Duodenal mucosa (tissue), 2 donors: ENCODE data around the gene MGAT4A.

Experiments
- H3K27ac ChIP-seq: one replicate; pipeline ENCODE4 v1.7.0; 2013; ENCODE audit warnings: low read depth, low read length
- H3K27me3 ChIP-seq, 2 donors: one replicate each; pipeline ENCODE4 v1.7.0; 2013; ENCODE audit warnings: low read length in 2 of 2, control low read depth in 1 of 2; ENCODE audit not compliant: insufficient read depth in 2 of 2, control insufficient read depth in 1 of 2
- H3K36me3 ChIP-seq, 2 donors: one replicate each; pipeline ENCODE4 v1.7.0; 2013; ENCODE audit warnings: low read length in 2 of 2, control low read depth in 1 of 2; ENCODE audit not compliant: insufficient read depth in 2 of 2, control insufficient read depth in 1 of 2
- H3K4me1 ChIP-seq, 2 donors: one replicate each; pipeline ENCODE4 v1.7.0; 2013; ENCODE audit warnings: low read length in 2 of 2, control low read depth in 1 of 2; ENCODE audit not compliant: insufficient read depth in 2 of 2, control insufficient read depth in 1 of 2
- H3K4me3 ChIP-seq, 2 donors: one replicate each; pipeline ENCODE4 v1.7.0; 2013; ENCODE audit warnings: low read length in 2 of 2, low read depth in 1 of 2
- H3K9ac ChIP-seq, 2 donors: one replicate each; pipeline ENCODE4 v1.7.0; 2013; ENCODE audit warnings: low read length in 2 of 2, low read depth in 1 of 2
- H3K9me3 ChIP-seq, 2 donors: one replicate each; pipeline ENCODE4 v1.7.0; 2013; ENCODE audit warnings: low read length in 2 of 2, control low read depth in 1 of 2; ENCODE audit not compliant: control insufficient read depth in 1 of 2

The MGAT4A gene

DNA sequence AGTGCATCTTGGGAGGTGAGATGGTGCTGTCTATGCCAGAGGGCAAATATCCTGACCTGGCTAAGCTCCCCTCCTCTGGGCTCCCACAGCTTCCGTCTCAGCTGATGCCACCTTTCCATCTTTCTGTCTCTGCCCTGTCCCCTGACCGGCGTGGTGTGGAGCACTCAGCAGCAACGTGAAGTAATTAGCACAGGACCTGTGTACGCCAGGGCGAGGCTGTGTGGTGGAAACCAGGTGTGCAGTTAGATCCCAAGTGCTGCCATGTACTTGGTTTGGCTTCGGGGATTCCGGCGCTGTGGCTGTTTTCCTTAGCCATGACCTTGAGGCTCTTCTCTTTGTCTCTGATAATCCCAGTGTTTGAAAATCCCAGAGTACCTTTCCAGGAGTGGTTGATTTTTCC lies 159.1 kb downstream of the MGAT4A start:
- H3K36me3 ChIP-seq, result peaks cover 29 to 85% of the 10 kb centered on the region in 2 donors
- H3K27me3 ChIP-seq, result no peaks in the 10 kb centered on the region
- no peak overlapping the region for H3K27ac ChIP-seq
- H3K9ac ChIP-seq, result no peak overlapping the region
- H3K4me3 ChIP-seq, result no peak overlapping the region
- H3K4me1 ChIP-seq, result no peaks in the 10 kb centered on the region
- H3K9me3 ChIP-seq, result no peaks in the 10 kb centered on the region

DNA sequence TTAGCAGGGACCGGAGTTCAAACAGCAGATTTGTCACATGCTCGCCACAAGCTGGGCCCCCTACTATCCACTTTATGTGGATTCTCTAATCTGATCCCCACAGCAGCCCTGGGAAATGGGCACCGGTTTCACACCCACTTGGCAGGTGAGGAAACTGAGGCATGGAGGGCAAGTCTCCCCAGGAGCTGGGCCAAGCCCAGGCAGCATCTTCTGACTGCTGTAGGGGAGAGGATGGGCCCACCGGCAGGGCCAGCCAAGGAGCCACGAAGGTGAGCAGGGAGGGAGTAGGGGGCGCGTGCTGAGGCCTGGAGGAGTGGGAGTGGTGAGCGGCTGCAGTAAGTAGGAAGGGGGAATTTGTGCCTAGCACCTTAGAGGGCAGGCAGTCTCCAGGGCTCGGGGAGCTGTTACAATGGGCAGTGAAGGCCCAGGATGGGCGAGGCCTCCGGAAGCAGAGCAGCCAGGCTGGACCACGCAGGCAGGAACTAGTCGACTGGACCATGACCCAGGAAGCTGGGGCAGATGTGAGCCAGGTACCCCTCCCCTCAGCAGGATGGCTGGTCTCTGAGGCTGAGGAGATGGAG lies 159.7 kb downstream of the MGAT4A start:
- Histone ChIP-seq H3K4me1 (no peaks in the 10 kb centered on the region), H3K27me3 (no peaks in the 10 kb centered on the region), H3K9ac (no peak overlapping the region), H3K36me3 (peaks cover 33 to 85% of the 10 kb centered on the region in 2 donors), H3K9me3 (no peaks in the 10 kb centered on the region), H3K4me3 (no peak overlapping the region), H3K27ac (no peak overlapping the region)

DNA sequence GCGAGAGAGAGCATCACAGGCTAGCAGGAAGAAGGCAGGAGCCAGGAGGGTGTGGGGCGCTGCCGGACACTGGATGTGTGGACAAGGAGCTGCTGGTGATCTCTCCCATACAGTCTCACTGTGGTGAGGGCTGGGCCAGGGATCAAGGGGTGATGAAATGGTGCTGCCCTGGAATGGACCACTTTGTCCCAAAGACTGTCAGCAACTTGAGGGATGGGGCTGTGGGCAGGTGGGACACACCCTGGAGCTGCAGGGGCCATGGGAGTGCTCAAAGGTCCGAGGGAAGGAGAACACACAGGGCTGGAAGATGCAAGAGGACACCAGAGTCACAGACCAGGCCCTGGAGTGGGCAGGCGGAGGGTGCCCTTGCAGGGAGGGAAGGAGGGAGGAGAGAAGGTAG lies 160.6 kb downstream of the MGAT4A start:
- Histone ChIP-seq H3K4me1 (peaks cover 0 to under 1% of the 10 kb centered on the region in 2 donors), H3K9me3 (no peaks in the 10 kb centered on the region), H3K27me3 (no peaks in the 10 kb centered on the region), H3K4me3 (no peak overlapping the region), H3K36me3 (peaks cover 37 to 89% of the 10 kb centered on the region in 2 donors), H3K9ac (no peak overlapping the region), H3K27ac (no peak overlapping the region)

DNA sequence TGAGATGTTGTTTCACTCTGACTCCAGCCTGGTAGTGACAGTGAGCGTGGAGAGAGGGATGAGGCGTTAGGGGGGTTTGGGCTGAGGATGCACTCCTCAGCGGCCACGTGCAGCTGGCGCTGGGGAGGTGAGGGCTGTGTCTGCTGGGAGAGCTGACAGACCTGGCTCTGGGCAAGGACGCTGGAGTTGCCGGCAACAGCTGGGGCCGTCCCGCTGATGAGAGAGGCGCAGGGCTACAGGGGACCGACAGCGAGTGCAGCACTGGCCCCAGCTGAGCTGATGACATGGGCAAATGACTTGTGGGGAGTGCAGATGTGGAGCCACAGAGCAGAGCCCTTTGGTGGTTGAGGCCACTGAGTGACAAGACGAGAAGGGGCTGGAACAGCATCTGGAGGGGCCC lies 161.0 kb downstream of the MGAT4A start:
- H3K9me3 ChIP-seq, result no peaks in the 10 kb centered on the region
- no peak overlapping the region for H3K9ac ChIP-seq
- no peak overlapping the region for H3K4me3 ChIP-seq
- H3K27me3 ChIP-seq, result no peaks in the 10 kb centered on the region
- H3K27ac ChIP-seq, result no peak overlapping the region
- H3K36me3 ChIP-seq, result peaks cover 41 to 89% of the 10 kb centered on the region in 2 donors
- H3K4me1 ChIP-seq, result peaks cover 3 to 5% of the 10 kb centered on the region in 2 donors

DNA sequence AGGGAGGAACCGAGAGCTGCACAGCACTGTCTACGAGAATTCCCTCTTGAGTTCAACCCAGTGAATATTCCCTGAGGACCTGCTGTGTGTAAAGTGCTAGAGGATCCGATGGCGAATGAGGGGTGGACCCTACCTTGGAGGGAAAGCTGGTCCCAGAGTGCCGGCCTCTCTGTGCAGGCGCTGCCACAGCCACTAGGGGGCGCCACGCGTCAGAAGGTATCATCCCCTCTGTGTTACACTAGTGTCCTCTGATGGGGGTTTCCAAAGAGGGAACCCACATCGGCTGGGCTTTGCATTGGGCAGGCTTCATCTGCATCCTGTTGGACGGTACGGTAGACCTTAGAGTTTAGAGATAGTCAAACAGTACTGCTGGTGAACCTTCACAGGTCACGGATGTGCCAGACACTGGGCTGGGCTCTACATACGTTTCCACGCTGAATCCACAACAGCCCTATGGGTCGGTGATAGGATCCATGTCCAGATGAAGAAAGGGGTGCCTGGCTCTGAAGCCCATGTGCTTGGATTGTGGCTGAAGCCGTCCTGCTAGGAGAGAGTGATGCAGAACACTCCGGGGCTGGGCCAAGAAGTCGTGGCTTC lies 161.6 kb downstream of the MGAT4A start:
- Histone ChIP-seq H3K27ac (no peak overlapping the region), H3K9me3 (no peaks in the 10 kb centered on the region), H3K4me3 (no peak overlapping the region), H3K27me3 (no peaks in the 10 kb centered on the region), H3K36me3 (peaks cover 43 to 90% of the 10 kb centered on the region in 2 donors), H3K4me1 (peaks cover 7 to 9% of the 10 kb centered on the region in 2 donors), H3K9ac (no peak overlapping the region)
